SK-N-SH (cell line): ENCODE results near the gene CASK.

Experiments
- EP300 ChIP-seq, 2 experiments: IDR thresholded peaks; 2 replicates each; pipeline versions ENCODE4 v1.4.0 to v1.6.1; 2012; ENCODE audit warnings: borderline replicate concordance in 1 of 2, low read depth in 1 of 2, low read length in 1 of 2
- EZH2phosphoT487 ChIP-seq: fragments of 200-600 bp; sonication (generic); IDR thresholded peaks from 2 replicates; pipeline ENCODE4 v1.6.1; 2017; ENCODE audit warnings: low read depth, mixed run types, mild to moderate bottlenecking, antibody characterized with exemption, moderate library complexity, borderline replicate concordance
- JUND ChIP-seq: IDR thresholded peaks from 2 replicates; pipeline ENCODE4 v1.4.0; 2012
- POLR2AphosphoS5 ChIP-seq: IDR thresholded peaks from 2 replicates; pipeline ENCODE4 v1.6.1; 2012; ENCODE audit warnings: low read depth, low read length
- TF ChIP-seq, protein P1 (sequence below): fragments of 200-600 bp; sonication (generic); IDR thresholded peaks from 2 replicates; pipeline ENCODE4 v1.6.1; 2017; ENCODE audit warnings: antibody characterized with exemption, mild to moderate bottlenecking, moderate library complexity
- TF ChIP-seq, protein P2 (sequence below): fragments of 150-350 bp; IDR thresholded peaks from 2 replicates; pipeline ENCODE4 v1.6.1; 2016; ENCODE audit warnings: mild to moderate bottlenecking, low read depth, low read length
- TF ChIP-seq, protein P3 (sequence below): IDR thresholded peaks from 2 replicates; pipeline ENCODE4 v1.4.0; 2012; ENCODE audit warnings: low read depth, borderline replicate concordance
- TF ChIP-seq, protein P4 (sequence below): IDR thresholded peaks from 2 replicates; pipeline ENCODE4 v1.6.1; 2012; ENCODE audit warnings: mild to moderate bottlenecking, low read depth, low read length, moderate library complexity

DNA sequence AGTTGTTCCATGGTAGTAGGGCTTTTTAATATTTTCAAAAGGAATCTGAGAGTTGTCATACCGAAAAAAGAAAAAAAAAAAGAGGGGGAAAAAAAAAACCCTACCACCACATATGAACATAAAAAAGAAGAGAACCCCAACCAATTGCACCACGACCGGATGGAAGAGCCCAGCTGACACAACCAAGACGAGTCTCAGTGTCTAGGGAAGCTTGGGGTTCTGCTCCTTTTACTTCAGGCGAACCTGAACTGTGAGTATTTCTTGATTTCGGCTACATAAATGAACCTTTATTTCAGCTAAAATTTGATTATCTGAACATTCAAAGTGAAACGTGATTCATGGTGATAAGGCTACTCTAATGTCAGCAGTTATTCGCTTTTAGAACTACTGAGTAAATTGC lies 234.5 kb downstream of the CASK start, which contains the start of gene GPR34:
- TF ChIP-seq, protein P1, sequence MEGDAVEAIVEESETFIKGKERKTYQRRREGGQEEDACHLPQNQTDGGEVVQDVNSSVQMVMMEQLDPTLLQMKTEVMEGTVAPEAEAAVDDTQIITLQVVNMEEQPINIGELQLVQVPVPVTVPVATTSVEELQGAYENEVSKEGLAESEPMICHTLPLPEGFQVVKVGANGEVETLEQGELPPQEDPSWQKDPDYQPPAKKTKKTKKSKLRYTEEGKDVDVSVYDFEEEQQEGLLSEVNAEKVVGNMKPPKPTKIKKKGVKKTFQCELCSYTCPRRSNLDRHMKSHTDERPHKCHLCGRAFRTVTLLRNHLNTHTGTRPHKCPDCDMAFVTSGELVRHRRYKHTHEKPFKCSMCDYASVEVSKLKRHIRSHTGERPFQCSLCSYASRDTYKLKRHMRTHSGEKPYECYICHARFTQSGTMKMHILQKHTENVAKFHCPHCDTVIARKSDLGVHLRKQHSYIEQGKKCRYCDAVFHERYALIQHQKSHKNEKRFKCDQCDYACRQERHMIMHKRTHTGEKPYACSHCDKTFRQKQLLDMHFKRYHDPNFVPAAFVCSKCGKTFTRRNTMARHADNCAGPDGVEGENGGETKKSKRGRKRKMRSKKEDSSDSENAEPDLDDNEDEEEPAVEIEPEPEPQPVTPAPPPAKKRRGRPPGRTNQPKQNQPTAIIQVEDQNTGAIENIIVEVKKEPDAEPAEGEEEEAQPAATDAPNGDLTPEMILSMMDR = no peak
- TF ChIP-seq, protein P2, sequence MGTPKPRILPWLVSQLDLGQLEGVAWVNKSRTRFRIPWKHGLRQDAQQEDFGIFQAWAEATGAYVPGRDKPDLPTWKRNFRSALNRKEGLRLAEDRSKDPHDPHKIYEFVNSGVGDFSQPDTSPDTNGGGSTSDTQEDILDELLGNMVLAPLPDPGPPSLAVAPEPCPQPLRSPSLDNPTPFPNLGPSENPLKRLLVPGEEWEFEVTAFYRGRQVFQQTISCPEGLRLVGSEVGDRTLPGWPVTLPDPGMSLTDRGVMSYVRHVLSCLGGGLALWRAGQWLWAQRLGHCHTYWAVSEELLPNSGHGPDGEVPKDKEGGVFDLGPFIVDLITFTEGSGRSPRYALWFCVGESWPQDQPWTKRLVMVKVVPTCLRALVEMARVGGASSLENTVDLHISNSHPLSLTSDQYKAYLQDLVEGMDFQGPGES = no peak
- TF ChIP-seq JUND (no peak), EP300 (IDR thresholded peaks at IDR 0.05; ENCODE audit: borderline replicate concordance in 1 of 2, low read depth in 1 of 2, low read length in 1 of 2) (no peak), EZH2phosphoT487 (no peak), POLR2AphosphoS5 (no peak)
- TF ChIP-seq, protein P3, sequence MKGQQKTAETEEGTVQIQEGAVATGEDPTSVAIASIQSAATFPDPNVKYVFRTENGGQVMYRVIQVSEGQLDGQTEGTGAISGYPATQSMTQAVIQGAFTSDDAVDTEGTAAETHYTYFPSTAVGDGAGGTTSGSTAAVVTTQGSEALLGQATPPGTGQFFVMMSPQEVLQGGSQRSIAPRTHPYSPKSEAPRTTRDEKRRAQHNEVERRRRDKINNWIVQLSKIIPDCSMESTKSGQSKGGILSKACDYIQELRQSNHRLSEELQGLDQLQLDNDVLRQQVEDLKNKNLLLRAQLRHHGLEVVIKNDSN = no peak
- TF ChIP-seq, protein P4, sequence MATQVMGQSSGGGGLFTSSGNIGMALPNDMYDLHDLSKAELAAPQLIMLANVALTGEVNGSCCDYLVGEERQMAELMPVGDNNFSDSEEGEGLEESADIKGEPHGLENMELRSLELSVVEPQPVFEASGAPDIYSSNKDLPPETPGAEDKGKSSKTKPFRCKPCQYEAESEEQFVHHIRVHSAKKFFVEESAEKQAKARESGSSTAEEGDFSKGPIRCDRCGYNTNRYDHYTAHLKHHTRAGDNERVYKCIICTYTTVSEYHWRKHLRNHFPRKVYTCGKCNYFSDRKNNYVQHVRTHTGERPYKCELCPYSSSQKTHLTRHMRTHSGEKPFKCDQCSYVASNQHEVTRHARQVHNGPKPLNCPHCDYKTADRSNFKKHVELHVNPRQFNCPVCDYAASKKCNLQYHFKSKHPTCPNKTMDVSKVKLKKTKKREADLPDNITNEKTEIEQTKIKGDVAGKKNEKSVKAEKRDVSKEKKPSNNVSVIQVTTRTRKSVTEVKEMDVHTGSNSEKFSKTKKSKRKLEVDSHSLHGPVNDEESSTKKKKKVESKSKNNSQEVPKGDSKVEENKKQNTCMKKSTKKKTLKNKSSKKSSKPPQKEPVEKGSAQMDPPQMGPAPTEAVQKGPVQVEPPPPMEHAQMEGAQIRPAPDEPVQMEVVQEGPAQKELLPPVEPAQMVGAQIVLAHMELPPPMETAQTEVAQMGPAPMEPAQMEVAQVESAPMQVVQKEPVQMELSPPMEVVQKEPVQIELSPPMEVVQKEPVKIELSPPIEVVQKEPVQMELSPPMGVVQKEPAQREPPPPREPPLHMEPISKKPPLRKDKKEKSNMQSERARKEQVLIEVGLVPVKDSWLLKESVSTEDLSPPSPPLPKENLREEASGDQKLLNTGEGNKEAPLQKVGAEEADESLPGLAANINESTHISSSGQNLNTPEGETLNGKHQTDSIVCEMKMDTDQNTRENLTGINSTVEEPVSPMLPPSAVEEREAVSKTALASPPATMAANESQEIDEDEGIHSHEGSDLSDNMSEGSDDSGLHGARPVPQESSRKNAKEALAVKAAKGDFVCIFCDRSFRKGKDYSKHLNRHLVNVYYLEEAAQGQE = no peak
